ENCODE data around the gene GGNBP2. TPM values are rescaled to one million over a fixed set of nuclear protein-coding genes. Genes with fewer than 3 reads are reported as not detected.
A peak's percentile ranks its signal among the peaks of the same experiment; 100 is the strongest.

Gene GGNBP2
- polyA plus RNA-seq, 3 donors, result 22.3 to 89.5 (median 31.5) TPM

- intact Hi-C loops (cut with micrococcal nuclease), result loop anchor here in 1 of 2 donors (5.0 to 10.0 kb wide), 2 partner anchors 50 to 412 kb away; partner anchors contain the start of gene DHRS11
- no peaks in the 10 kb centered on the region for H3K9me3 ChIP-seq (replicated peaks in 1 of 2; ENCODE audit: control insufficient read depth in 1 of 2, insufficient read depth in 1 of 2, low read length in 2 of 2)
- peaks cover 25 to 31% of the 10 kb centered on the region in 2 donors for H3K4me1 ChIP-seq (ENCODE audit: control insufficient read depth in 1 of 2, insufficient read depth in 2 of 2, low read length in 2 of 2)
- DNase-seq, result no peak
- H3K9ac ChIP-seq (ENCODE audit: insufficient read depth, low read length, poor library complexity, severe bottlenecking), result no peak overlapping the region
- no peaks in the 10 kb centered on the region for H3K27me3 ChIP-seq (ENCODE audit: control insufficient read depth in 2 of 2, insufficient read depth in 2 of 2, low read length in 2 of 2)
- H3K79me2 ChIP-seq (ENCODE audit: insufficient read depth, low read length), result peaks cover 55% of the 10 kb centered on the region
- 94% methylated on average over 6 of the region's 15 CpGs for WGBS (ENCODE audit: insufficient coverage)
- H4K20me1 ChIP-seq (ENCODE audit: insufficient read depth, low read length), result peaks cover 23% of the 10 kb centered on the region
- Mint-ChIP-seq H3K9me3 (peaks cover 0 to 2% (median 0%) of the 10 kb centered on the region in 7 donors), H3K4me1 (peaks cover 22% of the 10 kb centered on the region), H3K27me3 (ENCODE audit: low read depth in 3 of 3) (no peaks in the 10 kb centered on the region), H3K36me3 (peaks cover 10 to 15% of the 10 kb centered on the region in 2 donors), H3K4me3 (no peak overlapping the region), H3K27ac (no peak overlapping the region)
- peaks cover 3 to 14% of the 10 kb centered on the region in 2 donors for H3K36me3 ChIP-seq (replicated peaks in 1 of 2; ENCODE audit: control insufficient read depth in 1 of 2, insufficient read depth in 2 of 2, low read length in 2 of 2)
- no peak overlapping the region for H3K4me2 ChIP-seq (replicated peaks; ENCODE audit: extremely low read depth, low read length, poor library complexity, severe bottlenecking)
- no peak for TF ChIP-seq CTCF (IDR thresholded peaks at IDR 0.05)
- no peak overlapping the region for H2AFZ ChIP-seq (ENCODE audit: insufficient read depth, low read depth, low read length, poor library complexity, severe bottlenecking)
- no peak overlapping the region for H3K4me3 ChIP-seq (replicated peaks in 1 of 3; ENCODE audit: low read depth in 2 of 3, low read length in 3 of 3)
- no peak overlapping the region for H3K27ac ChIP-seq (ENCODE audit: low read depth in 1 of 2, low read length in 2 of 2)
Measured at GRCh38 chr17:36542755-36543154, 2.0 kb upstream of the GGNBP2 start.

- intact Hi-C loops (cut with micrococcal nuclease), result loop anchor here in 1 of 2 donors (5.0 to 10.0 kb wide), 2 partner anchors 48 to 411 kb away; partner anchors contain the start of gene DHRS11
- DNase-seq, result peak; percentile 32 to 56 (median 41)
- Mint-ChIP-seq H3K27ac (peak overlapping the region; percentile 96 to 99 (median 98)), H3K4me1 (peaks cover 33% of the 10 kb centered on the region), H3K9me3 (peaks cover 0 to 2% (median 0%) of the 10 kb centered on the region in 7 donors), H3K27me3 (ENCODE audit: low read depth in 3 of 3) (no peaks in the 10 kb centered on the region), H3K4me3 (peak overlapping the region; percentile 92 to 98), H3K36me3 (peaks cover 9 to 17% of the 10 kb centered on the region in 2 donors)
- Histone ChIP-seq H3K4me1 (ENCODE audit: control insufficient read depth in 1 of 2, insufficient read depth in 2 of 2, low read length in 2 of 2) (peaks cover 35 to 43% of the 10 kb centered on the region in 2 donors), H4K20me1 (ENCODE audit: insufficient read depth, low read length) (peaks cover 34% of the 10 kb centered on the region), H3K27ac (ENCODE audit: low read depth in 1 of 2, low read length in 2 of 2) (peak overlapping the region; percentile 88 to 97), H3K79me2 (ENCODE audit: insufficient read depth, low read length) (peaks cover 60% of the 10 kb centered on the region), H3K9ac (ENCODE audit: insufficient read depth, low read length, poor library complexity, severe bottlenecking) (peak overlapping the region; percentile 97), H3K36me3 (replicated peaks in 1 of 2; ENCODE audit: control insufficient read depth in 1 of 2, insufficient read depth in 2 of 2, low read length in 2 of 2) (peaks cover 0 to 6% of the 10 kb centered on the region in 2 donors), H2AFZ (ENCODE audit: insufficient read depth, low read depth, low read length, poor library complexity, severe bottlenecking) (peak overlapping the region; percentile 99), H3K9me3 (replicated peaks in 1 of 2; ENCODE audit: control insufficient read depth in 1 of 2, insufficient read depth in 1 of 2, low read length in 2 of 2) (no peaks in the 10 kb centered on the region), H3K4me2 (replicated peaks; ENCODE audit: extremely low read depth, low read length, poor library complexity, severe bottlenecking) (peak overlapping the region; percentile 96), H3K4me3 (replicated peaks in 1 of 3; ENCODE audit: low read depth in 2 of 3, low read length in 3 of 3) (peak overlapping the region; percentile 68 to 96 (median 72)), H3K27me3 (ENCODE audit: control insufficient read depth in 2 of 2, insufficient read depth in 2 of 2, low read length in 2 of 2) (no peaks in the 10 kb centered on the region)
- 0% methylated on average over 10 of the region's 10 CpGs for WGBS (ENCODE audit: insufficient coverage)
- peak; percentile 30 for TF ChIP-seq CTCF (IDR thresholded peaks at IDR 0.05)
Measured at GRCh38 chr17:36544044-36544306, 744 bp upstream of the GGNBP2 start.

All from CD14-positive monocyte (primary cell).